Keratinocyte (primary cell): Measurements from ENCODE around the gene NAALADL2. TPM values are rescaled to one million over a fixed set of nuclear protein-coding genes. Genes with fewer than 3 reads are reported as not detected.

Source experiments
- DNase-seq: peaks from one replicate; pipeline ENCODE4 v3.0.0-alpha.2; 2011; ENCODE audit warnings: low read depth, missing footprints, low spot score
- FAIRE-seq: peaks from 2 replicates; lab custom pipeline; 2011; peaks lifted over from hg19 to GRCh38; lab: Jason Lieb, UNC
- H2AFZ ChIP-seq: 2 replicates; pipeline ENCODE4 v1.6.0; 2012; ENCODE audit warnings: low read length, control low read depth, inconsistent platforms; ENCODE audit not compliant: control insufficient read depth
- H3K27ac ChIP-seq: 2 replicates; pipeline ENCODE4 v1.5.1; 2011; ENCODE audit warnings: low read length; ENCODE audit not compliant: control insufficient read depth, insufficient read depth
- H3K27me3 ChIP-seq: 3 replicates; pipeline ENCODE4 v1.6.0; 2011; ENCODE audit warnings: low read length; ENCODE audit not compliant: control insufficient read depth, insufficient read depth; ENCODE audit errors: extremely low read depth
- H3K36me3 ChIP-seq, 2 experiments: 2 replicates in 1 of 2; 3 replicates in 1 of 2; pipeline ENCODE4 v1.5.1; 2011; ENCODE audit warnings: low read length in 2 of 2, mild to moderate bottlenecking in 1 of 2; ENCODE audit not compliant: control insufficient read depth in 2 of 2, insufficient read depth in 2 of 2; ENCODE audit errors: extremely low read depth in 1 of 2
- H3K4me1 ChIP-seq: 3 replicates; pipeline ENCODE4 v1.5.1; 2011; ENCODE audit warnings: low read length; ENCODE audit not compliant: control insufficient read depth, insufficient read depth; ENCODE audit errors: extremely low read depth
- H3K4me2 ChIP-seq: 3 replicates; pipeline ENCODE4 v1.6.0; 2011; ENCODE audit warnings: low read depth, low read length; ENCODE audit not compliant: control insufficient read depth, insufficient read depth; ENCODE audit errors: extremely low read depth
- H3K4me3 ChIP-seq, 3 experiments: fragments of 200-600 bp in 1 of 3; sonication (generic) in 1 of 3; 2 replicates in 2 of 3; 3 replicates in 1 of 3; pipeline ENCODE4 v1.5.1; 2011 to 2016; ENCODE audit warnings: low read length in 3 of 3, mild to moderate bottlenecking in 3 of 3, control low read depth in 2 of 3, inconsistent platforms in 1 of 3, low read depth in 1 of 3, mixed read lengths in 1 of 3, mixed run types in 1 of 3, moderate library complexity in 1 of 3; ENCODE audit not compliant: control insufficient read depth in 2 of 3, insufficient read depth in 2 of 3; ENCODE audit errors: extremely low read depth in 1 of 3
- H3K79me2 ChIP-seq: 2 replicates; pipeline ENCODE4 v1.6.0; 2012; ENCODE audit warnings: low read length; ENCODE audit not compliant: control insufficient read depth, insufficient read depth
- H3K9ac ChIP-seq: 3 replicates; pipeline ENCODE4 v1.6.0; 2011; ENCODE audit warnings: low read length; ENCODE audit not compliant: control insufficient read depth, insufficient read depth; ENCODE audit errors: extremely low read depth
- H3K9me1 ChIP-seq: 3 replicates; pipeline ENCODE4 v1.6.0; 2011; ENCODE audit warnings: low read length; ENCODE audit not compliant: control insufficient read depth, insufficient read depth; ENCODE audit errors: extremely low read depth
- H3K9me3 ChIP-seq: 2 replicates; pipeline ENCODE4 v1.5.1; 2012; ENCODE audit warnings: low read depth, low read length; ENCODE audit not compliant: control insufficient read depth
- H4K20me1 ChIP-seq: 3 replicates; pipeline ENCODE4 v1.6.0; 2011; ENCODE audit warnings: low read length; ENCODE audit not compliant: control insufficient read depth, insufficient read depth; ENCODE audit errors: extremely low read depth
- CTCF ChIP-seq, 3 experiments: IDR thresholded peaks in 1 of 3; conservative IDR thresholded peaks in 1 of 3; optimal IDR thresholded peaks in 1 of 3; 2 replicates in 2 of 3; 3 replicates in 1 of 3; pipeline versions ENCODE3 to v1.5.1; 2011; ENCODE audit warnings: low read length in 3 of 3, mild to moderate bottlenecking in 3 of 3, moderate library complexity in 2 of 3, control low read depth in 1 of 3, inconsistent platforms in 1 of 3; ENCODE audit not compliant: insufficient read depth in 2 of 3; ENCODE audit errors: extremely low read depth in 1 of 3
- EZH2 ChIP-seq: IDR thresholded peaks from one replicate; pipeline ENCODE4 v1.6.1; 2012; ENCODE audit warnings: inconsistent platforms, mild to moderate bottlenecking, low read length, moderate library complexity
- dilution Hi-C: fragments of 300-500 bp; cut with MboI; formaldehyde crosslinking; loops from one replicate; pipeline ENCODE4 v1.7.0; 2020; ENCODE audit warnings: low sequenced_read_pairs; ENCODE audit not compliant: extremely low pct_ligation_motif_present
- polyA plus RNA-seq, 5 experiments: library from polyadenylated mRNA; depleted of rRNA in 3 of 5; stranded (reverse) in 3 of 5; stranded (forward) in 1 of 5; unstranded in 1 of 5; fragments of >200 nt; gene quantifications; 1 replicate in 1 of 5; 2 replicates in 3 of 5; 3 replicates in 1 of 5; pipeline versions ENCODE4 v1.2.1 to v1.2.3, GENCODE V29; 2011 to 2012; ENCODE audit warnings: missing spikeins in 2 of 5, low read depth in 1 of 5, low replicate concordance in 1 of 5

Gene NAALADL2
- polyA plus RNA-seq, 1 donor (not counting 4 experiments of a cell fraction or from before 2014, with no cell fraction given): 0.75 TPM

- Histone ChIP-seq H3K4me3 (no peak overlapping the region), H3K27ac (no peak overlapping the region), H3K36me3 (no peaks in the 10 kb centered on the region), H3K9ac (no peak overlapping the region), H3K4me2 (peak overlapping the region; percentile 30), H3K9me3 (no peaks in the 10 kb centered on the region), H4K20me1 (no peaks in the 10 kb centered on the region), H3K27me3 (no peaks in the 10 kb centered on the region), H3K4me1 (peaks cover 8% of the 10 kb centered on the region), H2AFZ (no peak overlapping the region), H3K9me1 (no peaks in the 10 kb centered on the region), H3K79me2 (no peaks in the 10 kb centered on the region)
- TF ChIP-seq EZH2 (no peak), CTCF (optimal IDR thresholded peaks at IDR 0.05 in 1 of 3, IDR thresholded peaks at IDR 0.05 in 1 of 3, conservative IDR thresholded peaks at IDR 0.05 in 1 of 3; ENCODE audit: extremely low read depth in 1 of 3, insufficient read depth in 2 of 3, low read length in 3 of 3) (no peak)
- DNase-seq (peak; percentile 28), FAIRE-seq (peak; percentile 77)
- dilution Hi-C loops: no loop called here
Observed at GRCh38 chr3:174973465-174973864, 114.3 kb downstream of the NAALADL2 start.

DNA sequence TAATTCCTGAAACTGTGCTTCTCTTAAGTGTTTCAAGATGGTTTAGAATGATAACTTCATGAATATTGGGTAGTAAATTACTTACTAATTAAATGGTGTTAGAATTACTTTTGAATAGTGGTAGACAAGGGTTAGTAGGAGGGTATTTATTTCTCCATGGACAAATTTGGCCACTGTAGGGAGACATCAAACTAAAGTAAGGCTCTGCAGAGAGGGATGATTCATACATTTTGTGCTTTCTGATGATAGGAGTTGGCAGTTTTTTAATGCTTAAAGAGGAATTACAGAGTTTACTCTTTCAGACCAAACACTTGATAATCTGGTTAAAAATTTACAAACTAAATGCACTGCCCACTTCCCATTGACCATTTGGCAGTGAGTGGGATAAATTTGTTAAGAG lies 127.6 kb downstream of the NAALADL2 start:
- dilution Hi-C loops: no loop called here
- Histone ChIP-seq H4K20me1 (no peaks in the 10 kb centered on the region), H2AFZ (no peak overlapping the region), H3K9me3 (no peaks in the 10 kb centered on the region), H3K27me3 (no peaks in the 10 kb centered on the region), H3K79me2 (no peaks in the 10 kb centered on the region), H3K36me3 (no peaks in the 10 kb centered on the region), H3K9ac (no peak overlapping the region), H3K4me3 (no peak overlapping the region), H3K4me1 (no peaks in the 10 kb centered on the region), H3K4me2 (no peak overlapping the region), H3K27ac (no peak overlapping the region), H3K9me1 (no peaks in the 10 kb centered on the region)
- DNase-seq: no peak
- no peak for FAIRE-seq
- no peak for TF ChIP-seq CTCF (optimal IDR thresholded peaks at IDR 0.05 in 1 of 3, IDR thresholded peaks at IDR 0.05 in 1 of 3, conservative IDR thresholded peaks at IDR 0.05 in 1 of 3; ENCODE audit: extremely low read depth in 1 of 3, insufficient read depth in 2 of 3, low read length in 3 of 3)
- TF ChIP-seq EZH2: no peak
